Natural killer cell (primary cell): ENCODE results near the gene TUBB2B. TPM values are rescaled to one million over a fixed set of nuclear protein-coding genes. Genes with fewer than 3 reads are reported as not detected.
"Not testable (repeated sequence)": the region's sequence is repeated elsewhere in the genome, so short reads cannot be mapped to it uniquely, and the experiment has no call there.

Experiments used
- ATAC-seq, 3 donors: fragments of 150-1000 bp in 2 of 3; fragments of 200-7000 bp in 1 of 3; cut with Tn5 transposase; 1 replicate in 1 of 3; 2 replicates in 2 of 3; pipeline ENCODE4 v1.10.0; 2021; ENCODE audit warnings: mild to moderate bottlenecking in 2 of 3, moderate library complexity in 2 of 3
- DNase-seq, 2 donors: peaks; one replicate each; pipeline versions ENCODE4 v3.0.0 to v3.0.0-alpha.2; 2013 to 2021; ENCODE audit warnings: mixed read lengths in 1 of 2
- H3K27ac ChIP-seq: one replicate; pipeline ENCODE4 v1.5.1; 2013; ENCODE audit warnings: mild to moderate bottlenecking, low read length
- H3K27me3 ChIP-seq: one replicate; pipeline ENCODE4 v1.6.1; 2013; ENCODE audit warnings: low read length; ENCODE audit not compliant: control insufficient read depth, insufficient read depth
- H3K36me3 ChIP-seq: one replicate; pipeline ENCODE4 v1.6.1; 2013; ENCODE audit warnings: low read length; ENCODE audit not compliant: control insufficient read depth, insufficient read depth
- H3K4me1 ChIP-seq: one replicate; pipeline ENCODE4 v1.6.1; 2013; ENCODE audit warnings: low read length; ENCODE audit not compliant: control insufficient read depth, insufficient read depth
- H3K4me3 ChIP-seq: one replicate; pipeline ENCODE4 v1.5.1; 2013; ENCODE audit warnings: low read length
- H3K9me3 ChIP-seq: one replicate; pipeline ENCODE4 v1.6.1; 2013; ENCODE audit warnings: low read length; ENCODE audit not compliant: control insufficient read depth, insufficient read depth
- H3K27ac Mint-ChIP-seq, 2 donors: one replicate each; pipeline ENCODE4 v1.8.0; 2022; ENCODE audit warnings: mild to moderate bottlenecking in 2 of 2, mixed read lengths in 2 of 2, moderate library complexity in 1 of 2
- H3K27me3 Mint-ChIP-seq, 2 donors: one replicate each; pipeline ENCODE4 v1.8.0; 2022; ENCODE audit warnings: low read depth in 2 of 2, mixed read lengths in 2 of 2
- H3K36me3 Mint-ChIP-seq: one replicate; pipeline ENCODE4 v1.8.0; 2022; ENCODE audit warnings: mixed read lengths
- H3K4me1 Mint-ChIP-seq, 2 donors: one replicate each; pipeline ENCODE4 v1.8.0; 2022; ENCODE audit warnings: mixed read lengths in 2 of 2
- H3K4me3 Mint-ChIP-seq: one replicate; pipeline ENCODE4 v1.8.0; 2022; ENCODE audit warnings: mild to moderate bottlenecking, moderate library complexity, mixed read lengths
- H3K9me3 Mint-ChIP-seq, 2 donors: one replicate each; pipeline ENCODE4 v1.8.0; 2022; ENCODE audit warnings: mixed read lengths in 2 of 2
- WGBS: methylation state at CpG from one replicate; pipeline ENCODE4 v1.1.7; 2013; ENCODE audit warnings: missing lambda C conversion rate; ENCODE audit not compliant: insufficient coverage; 5-methylcytosine and 5-hydroxymethylcytosine counted together
- intact Hi-C: fragments of 100-400 bp; cut with micrococcal nuclease; formaldehyde crosslinking; loops from one replicate; pipeline ENCODE4 v1.14.2; 2022
- total RNA-seq, 4 donors: library from RNA; stranded (reverse); fragments of 120-200 nt in 1 of 4; gene quantifications; one replicate each; pipeline versions ENCODE4 v1.2.3 to v1.2.4, GENCODE V29; 2013 to 2022
- TF ChIP-seq, protein P1 (sequence below): fragments of 200-600 bp; IDR thresholded peaks from one replicate; pipeline ENCODE4 v1.8.0; 2022; ENCODE audit warnings: antibody characterized with exemption

The TUBB2B gene
- total RNA-seq, 3 donors from 2014 or later (not counting 1 experiment from before 2014, with no cell fraction given): 0.66 to 0.75 TPM; not detected in 1

DNA sequence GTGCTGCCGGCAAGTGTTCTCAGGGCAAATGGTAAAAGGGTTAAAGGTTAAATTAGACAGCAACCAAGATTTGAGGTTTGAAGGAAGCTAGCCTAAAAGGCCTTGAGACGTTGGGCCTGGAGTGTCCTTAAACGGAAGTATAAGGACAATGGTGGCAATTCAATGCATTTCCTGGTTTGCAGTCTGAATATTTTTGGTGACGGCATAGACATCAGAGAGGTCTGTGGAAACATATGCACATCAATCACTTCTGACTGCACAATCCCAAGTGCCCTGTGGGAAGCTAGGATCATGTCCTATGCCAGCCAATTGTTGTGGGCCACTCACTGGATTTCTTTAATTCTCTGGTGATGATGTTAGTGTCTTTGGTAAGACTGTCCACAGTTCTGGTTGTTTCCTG is 44.4 kb downstream of the TUBB2B start:
- no peak overlapping the region for H3K4me3 Mint-ChIP-seq
- no peak for DNase-seq
- no peak for ATAC-seq
- 94% methylated on average over 4 of the region's 4 CpGs for WGBS
- no peak overlapping the region for H3K4me3 ChIP-seq
- no peaks in the 10 kb centered on the region for H3K9me3 Mint-ChIP-seq
- TF ChIP-seq, protein P1, sequence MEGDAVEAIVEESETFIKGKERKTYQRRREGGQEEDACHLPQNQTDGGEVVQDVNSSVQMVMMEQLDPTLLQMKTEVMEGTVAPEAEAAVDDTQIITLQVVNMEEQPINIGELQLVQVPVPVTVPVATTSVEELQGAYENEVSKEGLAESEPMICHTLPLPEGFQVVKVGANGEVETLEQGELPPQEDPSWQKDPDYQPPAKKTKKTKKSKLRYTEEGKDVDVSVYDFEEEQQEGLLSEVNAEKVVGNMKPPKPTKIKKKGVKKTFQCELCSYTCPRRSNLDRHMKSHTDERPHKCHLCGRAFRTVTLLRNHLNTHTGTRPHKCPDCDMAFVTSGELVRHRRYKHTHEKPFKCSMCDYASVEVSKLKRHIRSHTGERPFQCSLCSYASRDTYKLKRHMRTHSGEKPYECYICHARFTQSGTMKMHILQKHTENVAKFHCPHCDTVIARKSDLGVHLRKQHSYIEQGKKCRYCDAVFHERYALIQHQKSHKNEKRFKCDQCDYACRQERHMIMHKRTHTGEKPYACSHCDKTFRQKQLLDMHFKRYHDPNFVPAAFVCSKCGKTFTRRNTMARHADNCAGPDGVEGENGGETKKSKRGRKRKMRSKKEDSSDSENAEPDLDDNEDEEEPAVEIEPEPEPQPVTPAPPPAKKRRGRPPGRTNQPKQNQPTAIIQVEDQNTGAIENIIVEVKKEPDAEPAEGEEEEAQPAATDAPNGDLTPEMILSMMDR: no peak
- intact Hi-C loops: no loop called here
- no peaks in the 10 kb centered on the region for H3K36me3 ChIP-seq
- no peaks in the 10 kb centered on the region for H3K9me3 ChIP-seq
- no peaks in the 10 kb centered on the region for H3K4me1 Mint-ChIP-seq
- no peak overlapping the region for H3K27ac Mint-ChIP-seq
- no peak overlapping the region for H3K27ac ChIP-seq
- peaks cover 24 to 27% of the 10 kb centered on the region in 2 donors for H3K27me3 Mint-ChIP-seq
- H3K4me1 ChIP-seq: no peaks in the 10 kb centered on the region
- no peaks in the 10 kb centered on the region for H3K27me3 ChIP-seq
- no peaks in the 10 kb centered on the region for H3K36me3 Mint-ChIP-seq

DNA sequence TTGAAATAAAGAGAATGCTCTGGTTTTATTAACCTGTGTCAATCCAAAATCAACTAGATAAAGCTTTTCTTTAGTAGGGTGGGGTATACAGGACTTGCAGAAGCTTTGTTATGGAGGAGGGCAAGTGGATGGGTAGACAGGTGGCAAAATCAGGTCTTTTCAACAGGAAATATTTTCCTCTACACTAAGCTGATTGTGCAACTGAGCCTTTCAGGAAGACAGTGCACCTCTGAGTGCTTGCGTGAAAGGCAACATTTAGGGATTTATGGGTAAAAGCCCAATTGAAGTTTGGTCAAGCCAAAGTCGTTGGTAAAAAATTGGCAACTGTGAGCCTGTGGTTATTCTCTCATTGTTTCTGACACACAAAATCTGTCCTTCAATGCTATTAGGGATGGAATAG is 46.3 kb downstream of the TUBB2B start:
- H3K36me3 Mint-ChIP-seq: no peaks in the 10 kb centered on the region
- WGBS: 76% methylated on average over 2 of the region's 2 CpGs
- no peak overlapping the region for H3K4me3 Mint-ChIP-seq
- no peaks in the 10 kb centered on the region for H3K36me3 ChIP-seq
- H3K27ac Mint-ChIP-seq: no peak overlapping the region
- TF ChIP-seq, protein P1: no peak
- peaks cover 19 to 21% of the 10 kb centered on the region in 2 donors for H3K27me3 Mint-ChIP-seq
- H3K4me1 ChIP-seq: no peaks in the 10 kb centered on the region
- ATAC-seq (no peak), DNase-seq (no peak)
- H3K9me3 Mint-ChIP-seq: no peaks in the 10 kb centered on the region
- intact Hi-C loops: loop anchor here (1.0 kb wide), 1 partner anchor 25 kb away; no protein-coding TSS in a partner anchor
- H3K4me3 ChIP-seq: no peak overlapping the region
- H3K9me3 ChIP-seq: no peaks in the 10 kb centered on the region
- H3K27ac ChIP-seq: no peak overlapping the region
- H3K27me3 ChIP-seq: no peaks in the 10 kb centered on the region
- no peaks in the 10 kb centered on the region for H3K4me1 Mint-ChIP-seq

DNA sequence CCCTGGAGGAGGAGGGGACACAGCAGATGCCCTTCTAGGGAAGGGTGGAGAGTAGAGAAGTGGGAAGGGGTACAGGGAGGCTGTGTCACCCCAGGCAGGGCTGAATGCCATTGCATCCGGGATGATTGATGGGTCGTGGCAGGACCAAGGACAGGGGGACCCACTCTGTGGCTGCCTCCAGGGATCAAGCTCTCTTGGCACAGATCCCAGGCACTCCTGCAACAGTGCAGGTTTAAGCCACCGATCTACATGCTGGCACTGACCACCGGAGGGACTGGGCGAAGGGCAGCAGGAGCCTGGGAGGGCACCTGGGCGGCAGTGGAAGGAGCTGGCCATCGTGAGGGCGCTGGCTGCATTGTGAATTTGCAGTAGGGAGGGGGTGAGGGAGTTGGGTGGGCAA is 47.5 kb downstream of the TUBB2B start:
- ATAC-seq: peak in 1 of 3 donors; percentile 42
- H3K27me3 ChIP-seq, H3K27ac Mint-ChIP-seq, H3K9me3 Mint-ChIP-seq, H3K4me1 ChIP-seq, intact Hi-C loops, H3K9me3 ChIP-seq, H3K27ac ChIP-seq, H3K4me1 Mint-ChIP-seq, H3K36me3 ChIP-seq, DNase-seq, H3K36me3 Mint-ChIP-seq, H3K4me3 ChIP-seq: not testable (repeated sequence)
- 84% methylated on average over 7 of the region's 8 CpGs for WGBS
- Mint-ChIP-seq H3K4me3 (peak overlapping the region; percentile 49), H3K27me3 (peaks cover 11 to 18% of the 10 kb centered on the region in 2 donors)

DNA sequence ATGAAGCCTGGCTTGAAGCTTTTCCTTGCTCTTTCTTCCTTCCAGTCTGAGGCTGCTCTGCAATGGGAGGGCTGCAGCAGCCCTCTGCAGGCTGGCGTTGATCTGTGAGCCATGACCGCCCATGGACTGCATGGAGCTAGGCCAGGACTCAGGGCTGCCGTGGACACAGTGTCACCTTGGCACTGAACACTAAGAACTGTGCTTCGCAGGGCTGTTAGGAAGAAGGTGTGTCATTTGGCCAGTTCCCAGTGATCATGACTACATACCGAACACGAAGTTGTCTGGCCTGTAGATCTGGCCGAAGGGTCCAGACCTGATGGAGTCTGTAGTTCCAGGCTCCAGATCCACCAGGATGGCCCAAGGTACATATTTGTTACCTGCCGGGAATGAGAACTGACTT is 48.8 kb downstream of the TUBB2B start:
- H3K27me3 Mint-ChIP-seq: peaks cover 0 to 12% of the 10 kb centered on the region in 2 donors
- H3K4me1 Mint-ChIP-seq, H3K9me3 ChIP-seq, H3K4me1 ChIP-seq, H3K36me3 Mint-ChIP-seq, DNase-seq, H3K27ac ChIP-seq, H3K36me3 ChIP-seq, intact Hi-C loops, H3K4me3 ChIP-seq, H3K27me3 ChIP-seq, H3K27ac Mint-ChIP-seq, H3K4me3 Mint-ChIP-seq, H3K9me3 Mint-ChIP-seq, ATAC-seq: not testable (repeated sequence)
- WGBS: 92% methylated on average over 8 of the region's 8 CpGs
